Skeletal muscle satellite cell (primary cell): ENCODE measurements around the gene SPDYE5.
"Not testable (repeated sequence)": the region's sequence is repeated elsewhere in the genome, so short reads cannot be mapped to it uniquely, and the experiment has no call there.

Source experiments
- H3K27me3 ChIP-seq: 2 replicates; pipeline ENCODE4 v1.7.0; 2013; ENCODE audit warnings: low read length; ENCODE audit not compliant: control insufficient read depth, insufficient read depth
- H3K36me3 ChIP-seq: 2 replicates; pipeline ENCODE4 v1.7.0; 2013; ENCODE audit warnings: mild to moderate bottlenecking, control low read depth, low read length; ENCODE audit not compliant: insufficient read depth
- H3K4me1 ChIP-seq: 2 replicates; pipeline ENCODE4 v1.7.0; 2013; ENCODE audit warnings: low read length; ENCODE audit not compliant: control insufficient read depth, insufficient read depth
- H3K4me2 ChIP-seq: 2 replicates; pipeline ENCODE4 v1.7.0; 2013; ENCODE audit warnings: mild to moderate bottlenecking, low read length
- H3K4me3 ChIP-seq: 2 replicates; pipeline ENCODE4 v1.7.0; 2013; ENCODE audit warnings: low read length
- H3K9ac ChIP-seq: 2 replicates; pipeline ENCODE4 v1.7.0; 2013; ENCODE audit warnings: mild to moderate bottlenecking, low read depth, low read length, moderate library complexity
- H3K9me3 ChIP-seq: replicated peaks from 2 replicates; pipeline ENCODE4 v1.7.0; 2013; ENCODE audit warnings: mild to moderate bottlenecking, control low read depth, low read length

SPDYE5 gene

GRCh38 chr7:75485979-75486643, 6.0 kb upstream of the SPDYE5 start, which contains the start of gene POM121C:
Gene POM121C (minus strand): TSS chr7:75486299. CDS start chr7:75441496, 44,803 bp downstream.
- not testable (repeated sequence) for H3K4me1 ChIP-seq, H3K36me3 ChIP-seq, H3K27me3 ChIP-seq, H3K9me3 ChIP-seq
- H3K9ac ChIP-seq = peak within 1 kb of the TSS; percentile 76
- peak within 1 kb of the TSS; percentile 80 for H3K4me2 ChIP-seq
- peak within 1 kb of the TSS; percentile 68 for H3K4me3 ChIP-seq

- not testable (repeated sequence) for H3K4me1 ChIP-seq, H3K4me2 ChIP-seq, H3K9ac ChIP-seq, H3K36me3 ChIP-seq, H3K9me3 ChIP-seq, H3K27me3 ChIP-seq, H3K4me3 ChIP-seq
Observed at GRCh38 chr7:75509033-75509432, 16.9 kb downstream of the SPDYE5 start.

GRCh38 chr7:75518842-75519241, 26.7 kb downstream of the SPDYE5 start:
- not testable (repeated sequence) for H3K4me3 ChIP-seq, H3K9me3 ChIP-seq, H3K9ac ChIP-seq, H3K27me3 ChIP-seq, H3K4me1 ChIP-seq, H3K4me2 ChIP-seq
- peaks cover 15% of the 10 kb centered on the region for H3K36me3 ChIP-seq

- H3K4me3 ChIP-seq, H3K9ac ChIP-seq, H3K4me2 ChIP-seq, H3K27me3 ChIP-seq, H3K9me3 ChIP-seq: not testable (repeated sequence)
- H3K36me3 ChIP-seq = peaks cover 27% of the 10 kb centered on the region
- peaks cover 11% of the 10 kb centered on the region for H3K4me1 ChIP-seq
Observed at GRCh38 chr7:75521727-75522126, 29.6 kb downstream of the SPDYE5 start.

GRCh38 chr7:75527224-75527722, 35.2 kb downstream of the SPDYE5 start:
- not testable (repeated sequence) for H3K27me3 ChIP-seq, H3K9me3 ChIP-seq
- Histone ChIP-seq H3K9ac (peak overlapping the region; percentile 92), H3K4me2 (peak overlapping the region; percentile 94), H3K36me3 (peaks cover 18% of the 10 kb centered on the region), H3K4me3 (peak overlapping the region; percentile 84), H3K4me1 (peaks cover 21% of the 10 kb centered on the region)

- H3K9ac ChIP-seq = no peak overlapping the region
- peaks cover 5% of the 10 kb centered on the region for H3K36me3 ChIP-seq
- H3K4me2 ChIP-seq = no peak overlapping the region
Observed at GRCh38 chr7:75531359-75531821, 39.3 kb downstream of the SPDYE5 start.

GRCh38 chr7:75532639-75533038, 40.5 kb downstream of the SPDYE5 start:
- Histone ChIP-seq H3K9me3 (no peaks in the 10 kb centered on the region), H3K9ac (no peak overlapping the region), H3K27me3 (no peaks in the 10 kb centered on the region), H3K4me1 (peaks cover 20% of the 10 kb centered on the region), H3K36me3 (peaks cover 17% of the 10 kb centered on the region), H3K4me3 (no peak overlapping the region), H3K4me2 (no peak overlapping the region)

More at GRCh38 chr7:75531359-75531821, 39.3 kb downstream of the SPDYE5 start:
- H3K4me3 ChIP-seq = no peak overlapping the region
- H3K27me3 ChIP-seq = no peaks in the 10 kb centered on the region
- H3K4me1 ChIP-seq = peaks cover 24% of the 10 kb centered on the region
- no peaks in the 10 kb centered on the region for H3K9me3 ChIP-seq

- Histone ChIP-seq H3K9me3 (no peaks in the 10 kb centered on the region), H3K4me3 (no peak overlapping the region), H3K36me3 (peaks cover 27% of the 10 kb centered on the region), H3K27me3 (no peaks in the 10 kb centered on the region), H3K4me1 (peaks cover 16% of the 10 kb centered on the region), H3K4me2 (no peak overlapping the region), H3K9ac (no peak overlapping the region)
Observed at GRCh38 chr7:75533926-75534325, 41.8 kb downstream of the SPDYE5 start.

- no peak overlapping the region for H3K9ac ChIP-seq
- no peaks in the 10 kb centered on the region for H3K9me3 ChIP-seq
- no peaks in the 10 kb centered on the region for H3K27me3 ChIP-seq
- peaks cover 16% of the 10 kb centered on the region for H3K4me1 ChIP-seq
- H3K36me3 ChIP-seq = peaks cover 34% of the 10 kb centered on the region
- no peak overlapping the region for H3K4me3 ChIP-seq
- no peak overlapping the region for H3K4me2 ChIP-seq
Observed at GRCh38 chr7:75534727-75535307, 42.7 kb downstream of the SPDYE5 start.

- H3K27me3 ChIP-seq = no peaks in the 10 kb centered on the region
- peaks cover 46% of the 10 kb centered on the region for H3K36me3 ChIP-seq
- H3K4me1 ChIP-seq = peaks cover 13% of the 10 kb centered on the region
- H3K9me3 ChIP-seq = no peaks in the 10 kb centered on the region
- H3K4me3 ChIP-seq = no peak overlapping the region
- H3K4me2 ChIP-seq = no peak overlapping the region
- no peak overlapping the region for H3K9ac ChIP-seq
Observed at GRCh38 chr7:75536491-75536890, 44.4 kb downstream of the SPDYE5 start.

- Histone ChIP-seq H3K36me3 (peaks cover 50% of the 10 kb centered on the region), H3K27me3 (no peaks in the 10 kb centered on the region), H3K4me2 (no peak overlapping the region), H3K9ac (no peak overlapping the region), H3K4me3 (no peak overlapping the region), H3K4me1 (peaks cover 11% of the 10 kb centered on the region), H3K9me3 (no peaks in the 10 kb centered on the region)
Observed at GRCh38 chr7:75536940-75537538, 44.9 kb downstream of the SPDYE5 start.
